ENCODE data around the gene UTP14A.

The UTP14A gene

DNA sequence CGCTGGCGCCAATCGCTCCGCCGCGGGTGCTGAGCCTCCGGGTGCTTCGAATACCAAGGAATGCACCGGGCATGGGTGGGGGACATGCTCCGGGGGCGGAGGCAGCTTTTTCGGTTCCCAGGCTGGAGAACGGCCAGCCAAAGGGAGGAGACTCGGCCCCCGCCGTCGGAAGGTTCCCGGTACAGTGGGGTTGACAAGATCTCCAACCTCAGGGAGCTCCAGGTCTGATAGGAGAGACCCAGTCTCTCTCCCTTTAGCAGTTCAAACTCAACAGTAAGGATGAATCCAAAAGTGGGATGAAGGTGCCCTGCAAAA lies 47.3 kb downstream of the UTP14A start:
- no peak for DNase-seq (ENCODE audit: low read depth in 2 of 2)

DNA sequence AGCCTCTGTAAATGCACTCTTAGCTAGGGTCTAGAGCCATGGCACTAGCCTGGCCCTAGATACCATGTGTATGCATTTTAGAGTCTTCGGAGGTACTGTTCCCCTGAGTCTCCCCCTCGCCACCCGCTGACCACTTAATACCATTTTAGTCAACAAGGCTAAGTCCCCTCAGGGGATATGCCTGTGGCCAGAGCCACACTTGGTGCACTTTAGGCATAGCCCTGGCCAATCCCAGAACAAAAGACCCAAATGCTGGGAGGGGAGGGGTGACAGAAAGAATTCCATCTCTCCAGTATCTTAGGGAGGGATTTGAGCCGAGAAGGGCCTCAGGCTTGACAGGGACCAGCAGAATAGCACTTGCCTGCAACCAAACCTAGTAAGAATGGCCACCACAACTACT lies 47.9 kb downstream of the UTP14A start:
- no peak for DNase-seq (ENCODE audit: low read depth in 2 of 2)

DNA sequence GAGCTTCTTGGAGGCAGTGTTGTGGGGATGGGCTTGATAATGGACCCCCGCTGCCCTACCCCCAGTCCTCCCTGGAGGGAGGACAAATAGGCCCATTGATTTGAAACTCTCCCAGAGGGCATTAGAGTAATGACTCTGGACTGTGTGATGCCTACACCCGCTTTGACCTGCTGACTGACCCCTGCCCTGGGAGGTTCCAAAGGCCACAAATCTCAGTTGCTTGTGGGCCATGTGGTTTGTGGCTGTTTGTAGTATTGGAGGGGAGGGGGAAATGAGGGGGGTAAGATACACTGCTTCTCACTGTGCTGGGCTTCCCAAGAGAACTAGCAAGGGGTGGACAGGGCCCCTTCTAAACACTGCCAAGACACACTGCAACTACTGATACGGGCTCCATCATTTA lies 48.8 kb downstream of the UTP14A start:
- no peak for DNase-seq (ENCODE audit: low read depth in 2 of 2)

DNA sequence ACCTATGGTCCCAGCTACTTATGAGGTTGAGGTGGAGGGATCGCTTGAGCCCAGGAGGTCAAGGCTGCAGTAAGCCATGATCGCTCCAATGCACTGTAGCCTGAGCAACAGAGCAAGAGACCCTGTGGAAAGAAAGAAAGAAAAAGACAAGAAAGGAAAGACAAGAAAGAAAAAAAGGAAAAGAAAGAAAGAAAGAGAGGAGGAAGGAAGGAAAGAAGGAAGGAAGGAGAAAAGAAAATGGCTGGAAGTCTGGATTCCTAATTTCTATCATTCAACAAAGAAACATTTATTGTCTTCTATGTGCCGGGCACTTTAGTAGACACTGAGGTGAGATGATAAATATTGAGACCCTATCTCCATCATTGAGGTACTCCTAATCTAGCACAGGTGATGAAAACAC lies 49.7 kb downstream of the UTP14A start:
- DNase-seq (ENCODE audit: low read depth in 2 of 2): no peak

DNA sequence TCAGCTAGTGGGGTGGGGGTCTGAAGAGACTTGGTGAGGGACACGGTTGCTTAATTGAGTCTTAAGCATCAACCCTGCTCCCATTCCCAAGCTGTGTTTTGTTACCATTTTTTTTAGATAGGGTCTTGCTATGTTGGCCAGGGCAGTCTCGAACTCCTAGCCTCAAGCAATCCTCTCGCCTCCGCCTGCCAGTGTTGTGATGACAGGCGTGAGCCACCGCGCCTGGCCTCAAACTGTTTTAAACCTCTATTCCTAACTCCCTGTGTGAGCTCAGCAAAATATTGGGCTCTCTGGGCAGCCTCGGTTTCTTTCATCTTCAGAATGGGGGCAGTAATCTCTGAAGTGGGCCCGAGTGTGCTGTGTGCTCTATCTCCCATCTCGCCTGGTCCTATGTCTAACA lies 50.2 kb downstream of the UTP14A start:
- no peak for DNase-seq (ENCODE audit: low read depth in 2 of 2)

DNA sequence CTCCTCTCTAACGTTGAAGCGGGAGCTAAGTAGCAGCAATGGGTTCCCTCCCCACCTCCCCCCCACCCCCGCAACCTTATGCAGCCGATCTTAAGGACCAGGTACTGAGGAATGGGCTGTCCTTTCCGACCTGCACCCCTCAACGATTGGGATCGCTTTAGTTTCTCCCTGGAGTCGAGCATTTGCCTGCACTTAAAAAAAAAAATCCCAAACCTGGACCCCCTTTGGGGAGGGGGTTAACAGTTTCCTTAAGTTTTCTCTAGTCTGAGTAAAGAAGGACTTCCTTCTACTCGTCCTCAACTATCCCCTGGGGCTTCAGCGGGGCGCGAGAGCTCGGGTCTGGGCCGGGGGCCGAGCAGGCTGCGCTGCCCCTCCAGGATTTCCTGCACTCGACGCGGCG lies 50.8 kb downstream of the UTP14A start:
- DNase-seq (ENCODE audit: low read depth in 2 of 2): no peak

DNA sequence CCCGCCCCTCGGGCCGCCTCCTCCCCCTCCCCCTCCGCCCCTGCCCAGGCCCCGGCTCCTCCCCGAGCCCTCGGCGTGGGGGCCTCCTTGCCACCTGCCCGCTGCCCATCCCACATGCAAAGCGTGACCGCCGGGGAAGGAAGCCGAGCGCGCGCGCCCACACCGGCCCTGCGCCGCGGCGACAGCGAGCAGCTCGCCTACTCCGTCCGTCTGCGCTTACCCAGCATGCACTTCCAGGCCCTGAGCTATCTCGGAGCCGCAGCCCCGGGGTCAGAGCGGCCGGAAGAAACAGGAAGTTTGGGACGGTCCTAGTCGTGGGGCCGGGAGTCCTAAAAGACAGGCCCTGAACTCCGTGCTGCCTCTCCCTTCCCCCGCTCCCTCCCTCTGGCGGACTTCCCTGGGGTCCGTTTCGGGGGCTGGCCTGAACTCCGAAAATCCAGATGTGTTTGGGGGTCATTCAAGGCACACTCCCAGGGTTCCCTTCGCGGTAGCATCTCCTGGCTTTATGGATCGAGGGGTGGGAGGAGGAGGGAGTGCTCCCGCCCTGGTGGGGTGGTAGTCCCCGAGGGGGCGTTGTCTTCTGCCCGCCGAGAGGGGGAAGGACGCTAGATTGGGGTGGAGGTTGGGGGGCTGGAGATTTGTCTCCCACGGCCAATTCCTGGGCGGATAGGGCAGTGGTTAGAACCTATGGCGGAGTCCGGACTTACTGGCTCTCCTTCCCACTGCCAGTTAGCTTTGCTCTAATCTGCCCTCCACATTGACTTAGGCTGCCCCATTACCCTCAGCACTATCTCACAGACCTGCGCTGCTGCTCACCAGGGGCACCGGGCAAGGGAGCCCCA lies 51.5 kb downstream of the UTP14A start:
- DNase-seq (ENCODE audit: low read depth in 2 of 2): no peak

DNA sequence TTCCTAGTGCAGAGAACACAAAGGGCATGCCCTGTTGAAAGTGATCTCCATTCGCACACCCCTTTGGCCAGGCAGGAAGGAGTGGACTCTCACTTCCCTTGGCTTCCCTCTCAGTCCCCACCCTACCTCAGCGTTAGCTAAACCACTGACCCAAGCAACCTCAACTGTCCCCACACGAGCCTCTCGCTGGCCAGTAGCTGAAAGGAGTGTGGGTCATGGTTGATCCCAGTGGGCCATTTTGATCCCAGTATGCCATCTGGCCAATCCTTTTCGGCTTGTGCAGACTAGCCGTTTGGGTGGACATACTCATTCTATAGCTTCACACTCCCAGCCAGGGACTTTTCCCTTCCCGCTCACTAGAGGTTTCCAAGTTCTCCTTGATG lies 52.1 kb downstream of the UTP14A start:
- DNase-seq (ENCODE audit: low read depth in 2 of 2): no peak

DNA sequence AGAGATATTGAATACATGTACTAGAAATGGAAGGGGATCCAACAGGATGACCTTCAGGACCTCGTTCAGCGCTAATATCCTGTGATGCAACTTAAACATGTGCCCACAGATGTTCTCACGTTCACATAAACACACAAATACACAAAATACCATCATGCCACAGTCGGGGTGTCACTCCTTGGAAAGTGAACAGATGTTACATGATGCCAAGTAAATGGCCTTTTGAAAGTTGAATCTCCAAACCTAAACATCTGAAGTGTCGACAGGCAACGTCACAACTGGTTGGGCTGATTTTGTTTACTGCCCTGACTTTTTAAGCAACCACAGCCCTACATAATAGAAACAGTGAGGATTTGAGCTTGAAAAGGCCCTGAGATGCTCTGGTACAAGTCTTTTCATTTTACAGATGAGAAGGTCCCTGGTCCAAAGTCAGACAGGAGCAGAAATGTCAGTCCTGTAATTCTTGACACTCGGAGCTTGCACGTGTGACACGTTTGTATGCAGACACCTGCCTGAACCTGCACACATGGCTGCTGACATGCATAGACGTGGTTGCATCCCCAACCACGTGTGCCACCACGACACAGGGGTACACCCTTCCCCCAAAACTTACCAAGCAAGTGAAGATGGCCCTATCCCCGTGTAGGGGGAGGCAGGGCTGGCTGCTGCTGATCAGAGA lies 53.0 kb downstream of the UTP14A start:
- DNase-seq (ENCODE audit: low read depth in 2 of 2): no peak

DNA sequence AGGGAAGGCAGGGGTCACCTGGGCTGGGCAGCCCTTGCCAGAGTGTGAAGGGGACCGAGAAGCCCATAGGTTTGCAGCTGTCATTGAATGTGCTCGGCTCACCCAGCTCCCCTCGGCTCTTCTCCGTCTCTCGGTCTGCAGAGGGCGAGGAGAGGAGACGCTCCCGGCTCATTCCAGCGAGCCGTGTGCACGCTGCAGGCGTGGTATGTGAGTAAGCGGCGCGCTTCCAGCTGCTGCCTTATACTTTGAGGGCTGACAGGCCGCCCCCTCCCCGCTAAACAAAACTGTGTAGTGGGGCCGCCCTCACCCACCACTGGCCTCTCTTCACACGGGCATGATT lies 53.5 kb downstream of the UTP14A start:
- no peak for DNase-seq (ENCODE audit: low read depth in 2 of 2)

DNA sequence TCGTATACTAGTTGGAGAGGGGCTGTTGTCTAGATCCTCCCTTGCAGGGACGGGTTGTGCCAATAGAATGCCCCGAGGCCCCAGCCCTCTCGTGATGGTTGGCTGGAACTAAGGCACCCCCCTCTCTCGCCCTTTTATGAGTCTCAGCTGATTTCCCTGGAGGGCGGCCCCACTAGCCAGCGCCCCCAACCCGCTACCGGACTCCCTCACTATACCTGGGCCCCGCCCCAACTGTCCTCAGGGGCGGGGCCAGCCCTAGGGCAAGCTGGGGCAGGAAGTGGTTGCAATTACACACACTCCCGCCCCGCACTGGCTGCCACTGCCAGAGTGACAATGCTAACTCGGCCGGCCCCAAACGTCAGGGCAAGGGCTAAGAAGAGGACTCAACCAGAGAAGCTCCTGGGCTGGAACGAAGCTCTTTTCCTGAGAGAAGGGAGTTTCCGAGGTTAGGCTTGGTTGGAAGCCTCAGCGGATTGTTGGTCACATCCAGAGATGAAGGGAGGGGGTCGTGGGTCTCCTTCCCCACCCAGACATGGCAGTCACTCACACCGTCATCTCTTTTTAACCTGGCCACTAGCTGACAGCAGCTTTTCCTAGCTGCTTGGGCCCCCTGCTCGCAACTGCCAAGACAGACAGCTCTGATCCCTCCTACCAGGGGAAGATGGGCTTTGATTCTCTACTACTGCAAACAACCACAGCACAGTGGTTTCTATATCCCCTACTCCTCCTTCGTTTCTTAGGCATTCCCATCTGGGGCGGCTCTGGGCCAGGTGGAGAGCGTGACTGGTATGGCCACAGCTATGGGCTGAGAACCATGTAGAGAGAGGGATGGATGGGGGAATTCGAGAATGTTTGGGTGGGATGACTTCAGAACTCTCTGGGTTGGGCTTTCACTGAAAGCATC lies 55.5 kb downstream of the UTP14A start:
- peak in 1 of 2 donors; percentile 46 for DNase-seq (ENCODE audit: low read depth in 2 of 2)

DNA sequence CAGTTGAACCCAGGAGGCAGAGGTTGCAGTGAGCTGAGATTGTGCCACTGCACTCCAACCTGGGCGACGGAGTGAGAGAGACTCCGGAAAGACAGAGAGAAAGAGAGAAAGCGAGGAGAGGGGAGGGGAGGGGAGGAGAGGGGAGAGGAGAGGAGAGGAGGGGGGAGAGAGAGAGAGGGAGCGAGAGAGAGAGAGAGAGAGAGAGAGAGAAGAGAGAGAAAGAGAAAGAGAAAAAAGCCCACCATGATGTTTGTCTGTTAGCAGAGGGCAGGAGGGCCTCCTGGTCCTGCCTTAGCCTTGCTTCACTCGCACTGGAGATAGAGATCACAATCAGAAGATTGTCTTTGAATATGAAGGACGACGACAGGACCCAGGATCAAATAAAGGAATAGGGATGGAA lies 57.8 kb downstream of the UTP14A start:
- no peak for DNase-seq (ENCODE audit: low read depth in 2 of 2)

DNA sequence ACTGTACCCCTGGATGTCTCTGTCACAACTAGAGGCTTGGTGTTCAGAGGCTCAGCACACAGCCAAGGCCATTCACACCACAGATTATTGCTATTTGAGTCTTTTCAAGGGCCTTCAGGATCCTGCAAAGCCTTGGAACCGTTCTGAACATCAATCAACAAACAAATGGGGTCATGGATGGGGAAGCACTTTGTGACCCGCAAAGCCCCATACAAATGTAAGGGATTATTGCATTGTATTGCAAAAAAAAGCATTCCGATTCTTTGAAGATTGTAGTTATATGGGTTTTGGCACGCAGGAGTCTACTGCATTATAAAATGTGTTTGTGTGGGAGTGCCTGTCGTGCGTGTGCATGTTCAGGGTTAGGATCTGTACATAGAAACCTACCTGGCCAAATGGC lies 59.2 kb downstream of the UTP14A start:
- DNase-seq (ENCODE audit: low read depth in 2 of 2): no peak

DNA sequence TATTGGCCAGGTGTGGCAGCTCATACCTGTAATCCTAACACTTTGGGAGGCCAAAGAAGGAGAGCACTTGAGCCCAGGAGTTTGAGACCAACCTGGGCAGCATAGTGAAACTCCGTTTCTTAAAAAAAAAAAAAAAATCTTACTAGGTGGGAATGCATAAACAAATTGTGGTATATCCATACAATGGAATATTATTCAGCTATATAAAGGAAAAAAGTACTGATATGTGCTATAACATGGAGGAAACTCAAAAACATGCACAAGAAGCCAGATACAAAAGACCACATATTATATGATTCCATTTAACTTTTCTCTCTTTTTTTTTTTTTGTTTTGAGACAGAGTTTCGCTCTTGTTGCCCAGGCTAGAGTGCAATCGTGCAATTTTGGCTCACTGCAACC lies 63.0 kb downstream of the UTP14A start:
- no peak for DNase-seq (ENCODE audit: low read depth in 2 of 2)

DNA sequence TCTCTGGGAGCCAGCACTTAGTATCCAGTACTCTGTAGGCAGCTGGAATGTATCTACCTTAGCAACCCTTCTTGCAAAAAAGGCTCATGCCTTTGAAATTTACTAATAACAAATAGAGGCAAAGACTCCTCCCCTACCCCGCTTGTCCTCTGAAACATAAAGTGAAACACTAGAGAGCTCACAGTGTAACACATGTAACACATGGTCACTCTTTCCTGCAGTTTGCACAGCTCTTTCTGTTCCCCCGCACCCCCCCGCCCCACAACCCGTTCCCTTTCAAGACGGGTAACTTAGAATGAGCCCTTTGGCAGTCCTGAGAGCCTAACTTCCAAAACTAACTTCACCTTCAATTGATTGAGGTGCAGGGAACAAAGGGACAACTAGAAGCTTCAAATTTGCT lies 70.5 kb downstream of the UTP14A start:
- no peak for DNase-seq (ENCODE audit: low read depth in 2 of 2)
